Mesenchymal stem cell (in vitro differentiated cells and primary cell): ENCODE measurements around the gene PRF1.

Source experiments
- DNase-seq: peaks from one replicate; pipeline ENCODE4 v3.0.0-alpha.2; 2013
- H2AFZ ChIP-seq: one replicate; pipeline ENCODE4 v1.6.1; 2013; ENCODE audit warnings: low read depth, mild to moderate bottlenecking, control low read depth, inconsistent platforms, low read length, moderate library complexity
- H2AK5ac ChIP-seq: 2 replicates; pipeline ENCODE4 v1.6.1; 2013; ENCODE audit warnings: low read length, moderate library complexity, mild to moderate bottlenecking, inconsistent platforms; ENCODE audit not compliant: severe bottlenecking
- H2BK120ac ChIP-seq: one replicate; pipeline ENCODE4 v1.6.1; 2013; ENCODE audit warnings: low read depth, mild to moderate bottlenecking, inconsistent platforms, low read length, moderate library complexity
- H2BK12ac ChIP-seq, 2 experiments: one replicate each; pipeline ENCODE4 v1.6.1; 2013; ENCODE audit warnings: inconsistent platforms in 2 of 2, low read length in 2 of 2, mild to moderate bottlenecking in 2 of 2, moderate library complexity in 2 of 2, control low read depth in 1 of 2
- H2BK15ac ChIP-seq: one replicate; pipeline ENCODE4 v1.6.1; 2013; ENCODE audit warnings: mild to moderate bottlenecking, low read depth, inconsistent platforms; ENCODE audit not compliant: poor library complexity, severe bottlenecking
- H2BK5ac ChIP-seq: 2 replicates; pipeline ENCODE4 v1.6.1; 2013; ENCODE audit warnings: low read depth, mild to moderate bottlenecking, low read length, control low read depth, inconsistent platforms; ENCODE audit not compliant: poor library complexity, severe bottlenecking
- H3K14ac ChIP-seq, 2 experiments: one replicate each; pipeline ENCODE4 v1.6.1; 2013; ENCODE audit warnings: inconsistent platforms in 2 of 2, low read length in 2 of 2, control low read depth in 1 of 2, mild to moderate bottlenecking in 1 of 2, moderate library complexity in 1 of 2
- H3K18ac ChIP-seq, 2 experiments: one replicate each; pipeline ENCODE4 v1.6.1; 2013; ENCODE audit warnings: inconsistent platforms in 2 of 2, low read length in 2 of 2, control low read depth in 1 of 2, low read depth in 1 of 2, mild to moderate bottlenecking in 1 of 2
- H3K23ac ChIP-seq, 2 experiments: one replicate each; pipeline ENCODE4 v1.6.1; 2013; ENCODE audit warnings: inconsistent platforms in 2 of 2, low read length in 2 of 2, mild to moderate bottlenecking in 2 of 2, moderate library complexity in 2 of 2, control low read depth in 1 of 2
- H3K27ac ChIP-seq: 2 replicates; pipeline ENCODE4 v1.5.1; 2013; ENCODE audit warnings: mild to moderate bottlenecking, moderate library complexity, low read length, control low read depth, inconsistent platforms; ENCODE audit not compliant: poor library complexity, severe bottlenecking
- H3K27me3 ChIP-seq, 2 experiments: 2 replicates each; pipeline versions ENCODE4 v1.6.1 to v1.7.0; 2013; ENCODE audit warnings: low read length in 2 of 2, mild to moderate bottlenecking in 2 of 2, moderate library complexity in 2 of 2, control low read depth in 1 of 2, inconsistent platforms in 1 of 2; ENCODE audit not compliant: control insufficient read depth in 1 of 2, insufficient read depth in 1 of 2
- H3K36me3 ChIP-seq, 2 experiments: 2 replicates each; pipeline versions ENCODE4 v1.6.1 to v1.7.0; 2013; ENCODE audit warnings: low read length in 2 of 2, control low read depth in 1 of 2, inconsistent platforms in 1 of 2, low read depth in 1 of 2, mild to moderate bottlenecking in 1 of 2; ENCODE audit not compliant: insufficient read depth in 2 of 2, control insufficient read depth in 1 of 2
- H3K4ac ChIP-seq, 2 experiments: one replicate each; pipeline ENCODE4 v1.6.1; 2013; ENCODE audit warnings: inconsistent platforms in 2 of 2, low read length in 2 of 2, mild to moderate bottlenecking in 2 of 2, moderate library complexity in 2 of 2, control low read depth in 1 of 2, low read depth in 1 of 2
- H3K4me1 ChIP-seq: 2 replicates; pipeline ENCODE4 v1.6.1; 2013; ENCODE audit warnings: low read depth, low read length, control low read depth; ENCODE audit not compliant: control insufficient read depth, insufficient read depth
- H3K4me2 ChIP-seq: 2 replicates; pipeline ENCODE4 v1.6.1; 2013; ENCODE audit warnings: low read length, mild to moderate bottlenecking, inconsistent platforms; ENCODE audit not compliant: poor library complexity, severe bottlenecking
- H3K4me3 ChIP-seq, 2 experiments: 2 replicates each; pipeline versions ENCODE4 v1.5.1 to v1.7.0; 2013; ENCODE audit warnings: low read length in 2 of 2, mild to moderate bottlenecking in 2 of 2, control low read depth in 1 of 2, low read depth in 1 of 2; ENCODE audit not compliant: insufficient read depth in 1 of 2
- H3K79me1 ChIP-seq: replicated peaks from 2 replicates; pipeline ENCODE4 v1.6.1; 2013; ENCODE audit warnings: mild to moderate bottlenecking, control low read depth, low read length, inconsistent platforms; ENCODE audit not compliant: poor library complexity, severe bottlenecking
- H3K9ac ChIP-seq: 2 replicates; pipeline ENCODE4 v1.7.0; 2013; ENCODE audit warnings: mild to moderate bottlenecking, low read length, moderate library complexity
- H3K9me3 ChIP-seq: 2 replicates; pipeline ENCODE4 v1.7.0; 2013; ENCODE audit warnings: mild to moderate bottlenecking, low read length; ENCODE audit not compliant: control insufficient read depth
- H4K8ac ChIP-seq: one replicate; pipeline ENCODE4 v1.6.1; 2013; ENCODE audit warnings: inconsistent platforms, mild to moderate bottlenecking, low read length, moderate library complexity
- H4K91ac ChIP-seq: one replicate; pipeline ENCODE4 v1.6.1; 2013; ENCODE audit warnings: mild to moderate bottlenecking, low read length, inconsistent platforms
- WGBS: methylation state at CpG from one replicate; pipeline ENCODE4 v1.1.7; 2013; ENCODE audit warnings: mixed read lengths; 5-methylcytosine and 5-hydroxymethylcytosine counted together

The PRF1 gene

DNA sequence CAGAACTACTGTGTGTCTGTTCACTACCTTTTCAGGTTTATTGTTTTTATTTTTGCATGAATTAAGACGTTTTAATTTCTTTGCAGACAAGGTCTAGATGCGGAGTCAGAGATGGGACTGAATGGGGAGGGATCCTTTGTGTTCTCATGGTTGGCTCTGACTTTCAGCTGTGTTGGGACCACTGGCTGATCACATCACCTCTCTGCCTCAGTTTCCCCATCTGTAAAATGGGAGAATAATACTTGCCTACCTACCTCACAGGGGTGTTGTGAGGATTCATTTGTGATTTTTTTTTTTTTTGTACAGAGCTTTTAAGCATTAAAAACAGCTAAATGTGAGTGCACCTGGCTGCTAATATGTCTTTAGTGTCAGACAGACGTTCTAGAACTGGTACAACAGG is 34.4 kb downstream of the PRF1 start:
- 92% methylated on average over 3 of the region's 3 CpGs for WGBS
- no peak for DNase-seq
- no peak overlapping the region for H2BK15ac ChIP-seq

DNA sequence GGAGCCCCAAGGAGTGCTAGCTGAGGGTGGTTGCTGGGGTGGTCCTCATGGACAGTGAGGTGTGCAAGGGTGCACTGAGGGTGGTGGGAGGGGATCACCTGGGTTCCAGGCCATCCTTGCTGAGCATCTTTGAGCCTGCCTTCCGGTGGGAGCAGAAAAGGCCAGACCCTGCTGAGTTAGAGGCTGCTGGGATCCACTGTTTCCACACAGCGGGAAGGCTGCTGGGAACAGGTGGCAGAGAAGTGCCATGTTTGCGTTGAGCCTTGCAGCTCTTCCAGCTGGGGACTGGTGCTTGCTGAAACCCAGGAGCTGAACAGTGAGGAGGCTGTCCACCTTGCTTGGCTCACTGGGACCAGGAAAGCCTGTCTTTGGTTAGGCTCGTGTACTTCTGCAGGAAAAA is 34.9 kb downstream of the PRF1 start:
- Histone ChIP-seq H3K36me3 (no peaks in the 10 kb centered on the region), H3K4me1 (peaks cover 3% of the 10 kb centered on the region), H3K9ac (no peak overlapping the region), H3K27ac (no peak overlapping the region), H3K27me3 (peaks cover 0 to 17% of the 10 kb centered on the region in 2 experiments), H3K14ac (no peak overlapping the region), H4K8ac (no peak overlapping the region), H3K9me3 (no peaks in the 10 kb centered on the region), H3K4me3 (no peak overlapping the region), H3K23ac (no peak overlapping the region), H3K4ac (no peak overlapping the region), H3K4me2 (no peak overlapping the region), H2BK12ac (no peak overlapping the region), H3K18ac (no peak overlapping the region), H3K79me1 (no peaks in the 10 kb centered on the region), H2BK120ac (no peak overlapping the region), H2AK5ac (no peak overlapping the region), H4K91ac (no peak overlapping the region), H2AFZ (no peak overlapping the region), H2BK5ac (no peak overlapping the region), H2BK15ac (no peak overlapping the region)
- 87% methylated on average over 4 of the region's 4 CpGs for WGBS
- DNase-seq: no peak

More for the DNA sequence above, 34.4 kb downstream of the PRF1 start:
- H3K18ac ChIP-seq: no peak overlapping the region
- no peak overlapping the region for H2BK5ac ChIP-seq
- no peak overlapping the region for H3K4me2 ChIP-seq
- H4K91ac ChIP-seq: no peak overlapping the region
- no peaks in the 10 kb centered on the region for H3K79me1 ChIP-seq
- H3K23ac ChIP-seq: no peak overlapping the region
- no peak overlapping the region for H2BK120ac ChIP-seq
- H2BK12ac ChIP-seq: no peak overlapping the region
- peaks cover 0 to 14% of the 10 kb centered on the region in 2 experiments for H3K27me3 ChIP-seq
- no peak overlapping the region for H2AK5ac ChIP-seq
- no peak overlapping the region for H3K27ac ChIP-seq
- no peak overlapping the region for H3K14ac ChIP-seq
- H4K8ac ChIP-seq: no peak overlapping the region
- no peaks in the 10 kb centered on the region for H3K9me3 ChIP-seq
- no peak overlapping the region for H2AFZ ChIP-seq
- peaks cover 4% of the 10 kb centered on the region for H3K4me1 ChIP-seq
- no peak overlapping the region for H3K4me3 ChIP-seq
- no peak overlapping the region for H3K9ac ChIP-seq
- H3K4ac ChIP-seq: no peak overlapping the region
- no peaks in the 10 kb centered on the region for H3K36me3 ChIP-seq

DNA sequence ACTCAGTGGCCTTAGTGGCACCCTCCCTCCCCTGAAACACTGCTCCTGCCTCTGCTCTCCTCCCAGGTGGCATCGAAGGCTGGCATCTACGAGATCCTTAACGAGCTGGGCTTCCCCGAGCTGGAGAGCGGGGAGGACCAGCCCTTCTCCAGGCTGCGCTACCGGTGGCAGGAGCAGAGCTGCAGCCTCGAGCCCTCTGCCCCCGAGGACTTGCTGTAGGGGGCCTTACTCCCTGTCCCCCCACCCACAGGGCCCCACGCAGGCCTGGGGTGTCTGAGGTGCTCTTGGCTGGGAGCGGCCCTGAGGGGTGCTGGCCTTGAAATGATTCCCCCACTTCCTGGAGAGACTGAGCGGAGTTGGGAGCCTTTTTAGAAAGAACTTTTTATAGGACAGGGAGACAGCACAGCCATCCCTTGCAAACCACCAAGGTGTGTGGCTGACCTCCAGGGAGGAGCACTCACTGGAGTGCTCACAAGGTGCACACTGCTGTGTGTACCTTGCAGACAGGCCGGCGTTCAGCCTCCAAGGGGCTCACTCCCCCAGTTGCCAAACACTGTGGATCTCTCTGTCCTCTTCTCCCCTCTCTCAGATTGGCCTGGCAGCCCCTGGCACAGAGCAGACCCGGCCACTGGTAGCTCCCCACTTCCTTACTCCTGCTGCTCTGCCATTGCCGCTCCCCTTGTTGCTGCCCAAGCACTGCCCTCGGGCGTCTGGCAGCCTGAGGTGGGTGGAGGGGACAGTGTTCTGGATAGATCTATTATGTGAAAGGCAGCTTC is 35.8 kb downstream of the PRF1 start:
- peaks cover 10% of the 10 kb centered on the region for H3K4me1 ChIP-seq
- H3K18ac ChIP-seq: no peak overlapping the region
- H3K23ac ChIP-seq: peak overlapping the region in 1 of 2 experiments; percentile 15
- H3K9ac ChIP-seq: no peak overlapping the region
- no peak overlapping the region for H2BK5ac ChIP-seq
- H3K4me3 ChIP-seq: no peak overlapping the region
- no peak overlapping the region for H3K27ac ChIP-seq
- no peaks in the 10 kb centered on the region for H3K79me1 ChIP-seq
- no peak overlapping the region for H3K14ac ChIP-seq
- H3K27me3 ChIP-seq: peaks cover 0 to 17% of the 10 kb centered on the region in 2 experiments
- WGBS: 87% methylated on average over 13 of the region's 18 CpGs
- no peak overlapping the region for H4K8ac ChIP-seq
- no peak for DNase-seq
- H4K91ac ChIP-seq: no peak overlapping the region
- no peak overlapping the region for H2AK5ac ChIP-seq
- H3K36me3 ChIP-seq: no peaks in the 10 kb centered on the region
- no peak overlapping the region for H2BK15ac ChIP-seq
- no peak overlapping the region for H3K4ac ChIP-seq
- no peaks in the 10 kb centered on the region for H3K9me3 ChIP-seq
- no peak overlapping the region for H2BK120ac ChIP-seq
- H2BK12ac ChIP-seq: no peak overlapping the region
- H2AFZ ChIP-seq: no peak overlapping the region
- no peak overlapping the region for H3K4me2 ChIP-seq

DNA sequence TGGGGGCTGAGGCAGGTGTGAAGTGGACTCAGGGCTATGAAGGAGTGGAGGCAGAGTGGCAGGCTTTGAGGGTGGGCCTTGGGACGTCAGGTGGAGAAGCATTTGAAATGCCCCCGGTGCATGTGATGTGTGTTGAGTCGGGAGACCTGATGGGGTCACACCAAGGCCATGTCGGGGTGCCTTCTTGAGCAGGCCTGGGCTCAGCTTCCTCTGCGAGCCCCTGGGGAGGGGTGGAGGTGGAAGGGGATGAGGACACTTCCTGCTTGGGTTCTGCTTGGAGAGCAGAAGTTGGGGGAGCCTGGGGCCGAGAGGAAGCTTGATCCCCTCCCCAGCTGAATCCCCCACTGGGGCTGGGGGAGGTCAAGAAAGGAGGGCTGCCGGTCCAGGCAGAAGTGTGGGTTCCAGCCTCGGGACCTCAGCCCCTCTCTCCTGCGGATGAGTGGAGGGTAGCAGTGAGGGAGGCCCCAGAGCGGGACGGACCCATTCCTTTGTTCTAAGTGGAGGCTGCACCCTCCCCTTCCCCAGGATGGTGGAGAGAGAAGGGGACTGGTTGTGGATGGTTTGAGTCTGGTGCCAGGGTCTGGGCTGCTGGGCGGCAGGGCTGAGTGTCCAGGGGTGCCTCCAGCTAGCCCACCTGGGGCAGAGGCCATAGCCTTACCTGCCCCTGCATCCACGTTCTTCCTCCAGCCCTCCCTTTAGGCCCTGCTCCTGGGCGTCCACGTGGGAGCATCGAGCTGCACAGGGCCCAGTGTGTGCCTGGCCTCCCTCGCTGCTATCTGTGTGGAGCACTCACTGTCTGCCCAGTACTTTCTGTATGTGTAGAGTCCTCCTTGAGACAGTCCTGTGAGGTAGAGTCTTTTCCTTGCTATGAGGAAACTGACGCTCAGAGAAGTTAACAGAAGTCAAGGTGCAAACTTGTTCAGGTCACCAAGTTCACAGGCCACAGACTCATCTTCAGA is 36.7 kb downstream of the PRF1 start:
- H2AK5ac ChIP-seq: no peak overlapping the region
- no peak overlapping the region for H3K14ac ChIP-seq
- H4K91ac ChIP-seq: no peak overlapping the region
- H3K4me3 ChIP-seq: no peak overlapping the region
- no peak overlapping the region for H2BK12ac ChIP-seq
- DNase-seq: no peak
- H3K9me3 ChIP-seq: no peaks in the 10 kb centered on the region
- H3K9ac ChIP-seq: no peak overlapping the region
- no peak overlapping the region for H2AFZ ChIP-seq
- H3K4ac ChIP-seq: no peak overlapping the region
- no peak overlapping the region for H3K27ac ChIP-seq
- no peak overlapping the region for H4K8ac ChIP-seq
- no peak overlapping the region for H2BK15ac ChIP-seq
- no peaks in the 10 kb centered on the region for H3K79me1 ChIP-seq
- H2BK120ac ChIP-seq: no peak overlapping the region
- H3K23ac ChIP-seq: no peak overlapping the region
- H3K36me3 ChIP-seq: no peaks in the 10 kb centered on the region
- 87% methylated on average over 15 of the region's 18 CpGs for WGBS
- H3K27me3 ChIP-seq: peaks cover 0 to 17% of the 10 kb centered on the region in 2 experiments
- H3K4me1 ChIP-seq: peaks cover 12% of the 10 kb centered on the region
- no peak overlapping the region for H3K18ac ChIP-seq
- no peak overlapping the region for H2BK5ac ChIP-seq
- H3K4me2 ChIP-seq: no peak overlapping the region
